Stimulated activated CD4-positive, alpha-beta T cell treated with anti-CD3 and anti-CD28 coated beads, TNF-alpha, amount 100 ng/mL, for 1 hour (primary cell): Measurements from ENCODE around the gene ZMYND8.
"Not testable (repeated sequence)": the region's sequence is repeated elsewhere in the genome, so short reads cannot be mapped to it uniquely, and the experiment has no call there.

Experiments
- DNase-seq, 3 donors: peaks; one replicate each; pipeline ENCODE4 v3.0.0-alpha.2; 2020; ENCODE audit warnings: low read depth in 3 of 3, low spot score in 1 of 3

The ZMYND8 gene

GRCh38 chr20:47370850-47371782, 14.6 kb upstream of the ZMYND8 start:
- no peak for DNase-seq

DNA sequence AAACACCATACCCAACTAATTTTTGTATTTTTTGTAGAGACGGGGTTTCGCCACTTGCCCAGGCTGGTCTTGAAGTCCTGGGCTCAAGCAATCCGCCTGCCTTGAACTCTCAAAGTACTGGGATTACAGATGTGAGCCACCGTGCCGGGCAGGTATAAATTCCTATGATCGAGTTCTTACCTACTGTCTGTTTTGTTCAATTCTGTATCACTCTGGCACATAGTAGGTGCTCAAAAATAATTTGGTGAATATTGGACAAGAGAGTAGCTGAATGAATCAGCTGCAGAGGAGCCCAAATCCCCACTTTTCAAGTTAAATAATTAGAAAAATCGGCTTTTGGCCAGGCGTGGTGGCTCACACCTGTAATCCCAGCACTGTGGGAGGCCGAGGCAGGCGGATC, 13.7 kb upstream of the ZMYND8 start:
- DNase-seq, result no peak

GRCh38 chr20:47368301-47368700, 11.8 kb upstream of the ZMYND8 start:
- DNase-seq, result no peak

GRCh38 chr20:47366301-47366700, 9.8 kb upstream of the ZMYND8 start:
- not testable (repeated sequence) for DNase-seq

DNA sequence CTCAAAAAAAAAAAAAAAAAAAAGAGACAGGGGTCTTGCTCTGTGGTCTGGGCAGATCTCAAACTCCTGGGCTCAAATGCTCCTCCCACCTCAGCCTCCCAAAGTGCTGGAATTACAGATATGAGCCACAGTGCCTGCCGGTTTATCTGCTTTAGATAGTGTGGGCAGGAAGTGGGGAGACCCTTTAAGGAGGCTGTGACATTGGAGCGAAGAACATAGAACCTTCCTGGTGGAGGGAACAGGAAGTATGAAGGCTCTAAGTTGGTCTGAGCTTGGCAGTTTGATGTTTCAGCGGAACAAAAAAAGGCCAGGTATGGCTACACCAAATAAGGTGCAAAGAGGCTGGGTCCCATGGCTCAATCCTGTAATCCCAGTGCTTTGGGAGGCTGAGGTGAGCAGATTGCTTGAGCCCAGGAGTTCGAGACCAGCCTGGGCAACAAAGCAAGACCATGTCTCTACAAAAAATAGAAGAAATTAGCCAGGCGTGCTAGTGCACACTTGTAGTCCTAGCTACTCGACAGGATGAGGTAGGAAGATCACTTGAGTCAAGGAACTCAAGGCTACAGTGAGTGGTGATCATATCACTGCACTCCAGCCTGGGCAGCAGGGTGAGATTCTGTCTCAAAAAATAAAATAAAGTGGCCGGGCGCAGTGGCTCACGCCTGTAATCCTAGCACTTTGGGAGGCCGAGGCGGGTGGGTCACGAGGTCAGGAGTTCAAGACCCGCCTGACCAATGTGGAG, 8.7 kb upstream of the ZMYND8 start:
- no peak for DNase-seq

- DNase-seq, result no peak
Measured at GRCh38 chr20:47362361-47363219, 6.1 kb upstream of the ZMYND8 start.

DNA sequence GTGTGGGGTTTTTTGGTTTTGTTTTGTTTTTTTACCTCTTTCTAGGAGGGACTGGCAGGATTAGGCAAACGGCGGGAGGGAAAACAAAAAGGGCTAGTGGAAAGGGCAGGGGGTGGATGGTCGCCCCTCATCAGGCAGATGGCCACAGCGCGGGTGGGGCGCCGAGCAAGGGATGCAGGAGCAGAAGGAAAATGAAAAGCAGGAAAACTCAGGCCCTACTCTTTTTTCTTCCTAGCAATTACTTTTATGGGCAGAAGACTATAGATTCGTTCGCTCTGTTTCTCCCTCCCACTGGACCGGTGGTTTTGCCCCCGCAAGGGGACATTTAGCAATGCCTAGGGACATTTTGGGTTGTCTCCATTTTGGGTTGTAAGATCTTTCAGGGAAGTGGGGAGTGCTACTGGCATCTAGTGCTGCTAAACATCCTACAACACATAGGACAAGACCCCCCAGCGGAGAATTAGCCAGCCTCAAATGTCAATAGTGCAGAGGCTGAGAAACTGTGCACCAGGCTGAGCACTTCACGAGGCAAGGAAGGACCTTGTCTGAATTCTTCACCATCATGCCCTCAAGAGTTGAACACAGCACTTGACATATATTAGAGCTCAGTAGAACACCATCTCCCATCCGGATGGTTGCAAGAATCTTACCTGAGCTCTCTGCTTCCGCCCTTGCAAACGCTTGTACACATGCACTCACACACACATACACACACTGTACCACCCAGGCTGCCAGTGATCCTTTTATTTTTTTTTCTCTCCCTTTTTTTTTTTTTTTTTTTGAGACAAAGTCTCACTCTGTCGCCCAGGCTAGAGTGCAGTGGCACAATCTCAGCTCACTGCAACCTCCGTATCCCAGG, 4.8 kb upstream of the ZMYND8 start:
- DNase-seq, result no peak

DNA sequence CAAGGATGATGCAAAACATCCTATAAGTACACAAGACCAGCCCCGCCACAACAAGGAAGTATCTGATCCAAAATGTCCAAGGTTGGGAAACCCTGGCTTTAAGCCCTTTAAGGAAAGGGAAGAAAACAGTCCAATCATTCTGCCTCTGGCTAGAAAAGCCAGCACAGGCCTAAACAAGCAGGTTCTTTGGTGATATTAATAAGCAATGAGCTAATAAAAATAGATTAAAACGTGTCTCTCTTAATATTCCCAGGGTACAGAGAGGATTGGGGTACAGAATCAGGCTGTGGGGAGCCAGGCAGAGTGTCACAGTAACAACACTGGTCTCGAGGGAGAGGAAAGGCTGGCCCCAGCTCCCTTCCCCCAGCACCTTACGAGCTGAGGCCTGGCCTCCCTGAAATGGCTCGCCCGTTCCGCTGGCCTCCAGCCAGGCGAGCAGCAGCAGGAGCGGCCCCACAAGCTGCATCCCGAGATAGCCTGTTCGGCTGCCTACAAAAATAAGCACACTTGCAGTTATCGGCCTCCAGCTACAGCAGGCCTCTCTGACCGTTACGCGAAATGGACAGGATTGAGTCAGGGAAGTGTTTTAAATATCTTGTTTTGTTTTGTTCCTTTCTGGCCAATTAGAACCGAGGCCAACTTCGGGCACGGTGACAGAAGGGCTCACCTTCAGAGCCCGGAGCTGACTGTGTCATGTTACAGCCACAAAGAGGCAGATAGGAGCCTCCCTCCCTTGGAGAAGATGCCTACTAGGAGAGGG, 4.0 kb upstream of the ZMYND8 start:
- no peak for DNase-seq

- no peak for DNase-seq
Measured at GRCh38 chr20:47359530-47360296, 3.2 kb upstream of the ZMYND8 start.

- no peak for DNase-seq
Measured at GRCh38 chr20:47358672-47359529, 2.4 kb upstream of the ZMYND8 start.

- no peak for DNase-seq
Measured at GRCh38 chr20:47358039-47358671, 1.7 kb upstream of the ZMYND8 start.

- peak; percentile 8 to 51 (median 16) for DNase-seq
Measured at GRCh38 chr20:47357296-47358038, 968 bp upstream of the ZMYND8 start.

DNA sequence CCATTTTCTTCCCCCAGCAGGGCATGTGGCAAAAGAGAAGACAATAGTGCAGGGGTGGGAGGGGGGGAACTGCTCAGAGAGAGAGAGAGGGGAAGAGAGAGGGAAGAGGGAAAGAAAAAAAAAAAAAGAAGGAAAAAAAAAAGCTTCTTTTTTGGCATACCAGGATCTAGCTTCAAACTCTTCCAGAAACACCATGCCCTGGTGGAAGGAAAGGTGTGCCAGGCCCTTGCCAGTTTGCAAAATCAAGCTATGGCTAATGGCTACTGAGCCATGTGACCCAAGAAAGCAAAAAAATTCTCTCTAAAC, 326 bp downstream of the ZMYND8 start:
- no peak for DNase-seq

DNA sequence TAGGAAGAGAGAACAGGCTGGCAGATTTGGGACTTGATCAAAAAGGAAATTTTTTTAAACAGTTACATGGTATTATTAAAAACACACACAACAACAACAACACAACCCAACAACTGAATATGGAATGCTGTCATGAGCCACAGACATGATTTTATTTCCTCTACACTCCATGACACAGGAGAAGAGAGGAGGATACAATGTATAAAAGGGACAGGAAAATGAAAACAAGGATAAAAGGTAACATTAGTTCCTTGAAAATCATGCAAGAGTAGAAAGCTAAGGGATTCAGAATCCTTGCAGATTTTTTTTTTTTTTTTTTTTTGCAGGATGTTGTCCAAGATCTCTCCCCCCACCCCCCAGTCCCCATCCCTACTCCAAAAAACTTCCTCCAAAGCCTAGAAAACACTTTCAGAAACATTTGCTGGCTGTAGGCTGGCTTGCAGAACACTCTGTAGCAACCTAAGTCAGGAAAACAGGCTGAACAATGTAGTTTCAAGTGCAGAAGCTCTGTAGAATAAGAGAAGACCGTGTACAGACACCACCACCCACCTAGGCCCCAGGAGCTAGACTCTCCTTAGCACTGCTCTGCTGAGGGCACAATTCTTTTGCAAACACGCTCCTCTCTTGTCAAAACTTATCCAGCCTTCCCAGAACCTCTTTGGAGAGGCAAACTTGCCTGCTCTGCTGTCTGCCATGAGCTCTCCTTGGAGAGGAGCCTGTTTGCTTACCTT, 845 bp downstream of the ZMYND8 start:
- DNase-seq, result no peak

DNA sequence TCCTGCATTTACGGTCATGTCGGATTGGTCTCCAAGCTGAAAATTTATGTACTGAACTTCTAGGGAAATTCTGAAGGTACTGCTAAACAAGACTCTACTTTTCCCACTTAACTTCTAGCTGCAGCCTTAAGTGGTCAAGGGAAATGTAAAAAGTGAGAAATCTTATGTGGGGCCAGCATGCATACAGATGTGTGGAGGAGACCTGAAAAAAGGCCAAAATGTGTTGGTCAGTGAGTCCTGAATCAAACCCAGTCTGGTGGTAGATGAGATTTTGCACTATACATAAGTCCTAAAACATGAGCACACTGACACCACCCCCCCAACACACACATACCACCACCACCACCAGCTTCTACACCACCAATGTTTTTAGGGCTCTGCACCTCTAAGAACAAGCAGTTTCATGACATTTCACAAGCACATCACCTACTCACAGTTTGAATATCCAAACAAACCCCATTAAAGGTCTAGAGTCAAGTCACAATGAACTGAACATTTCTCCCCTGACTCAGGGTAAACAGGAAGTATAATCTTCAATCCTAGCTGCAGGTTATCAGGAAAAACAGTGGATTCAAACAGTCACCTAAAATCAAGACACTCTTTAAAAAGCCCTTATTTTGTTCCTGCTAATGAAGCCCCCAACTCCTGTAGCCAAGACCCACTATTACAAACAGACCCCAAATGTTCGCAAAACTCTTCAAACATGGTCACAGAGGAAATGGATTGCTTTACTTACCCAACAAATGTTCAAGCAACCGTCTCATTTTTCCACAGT, 1.6 kb downstream of the ZMYND8 start:
- no peak for DNase-seq

DNA sequence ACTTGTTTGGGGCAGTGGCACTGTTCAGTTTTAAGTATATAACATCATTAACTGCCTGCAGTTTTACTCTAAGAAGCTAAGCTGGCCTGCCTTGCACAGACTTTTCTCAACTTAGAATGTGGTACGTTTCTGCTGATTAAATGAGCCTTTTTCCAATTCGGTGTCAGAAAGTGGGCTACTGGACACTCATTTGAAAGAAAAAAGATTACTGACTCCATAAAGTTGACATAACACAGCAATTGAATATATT, 2.1 kb downstream of the ZMYND8 start:
- no peak for DNase-seq
